ENCODE results near the gene CA11. TPM values are rescaled to one million over a fixed set of nuclear protein-coding genes. Genes with fewer than 3 reads are reported as not detected.

Gene CA11
- total and polyA plus RNA-seq, 9 of the 15 experiments (the other 6 are each of a cell fraction or from before 2014, with no cell fraction given) = 2.9 to 19.9 (median 8.3) TPM

DNA sequence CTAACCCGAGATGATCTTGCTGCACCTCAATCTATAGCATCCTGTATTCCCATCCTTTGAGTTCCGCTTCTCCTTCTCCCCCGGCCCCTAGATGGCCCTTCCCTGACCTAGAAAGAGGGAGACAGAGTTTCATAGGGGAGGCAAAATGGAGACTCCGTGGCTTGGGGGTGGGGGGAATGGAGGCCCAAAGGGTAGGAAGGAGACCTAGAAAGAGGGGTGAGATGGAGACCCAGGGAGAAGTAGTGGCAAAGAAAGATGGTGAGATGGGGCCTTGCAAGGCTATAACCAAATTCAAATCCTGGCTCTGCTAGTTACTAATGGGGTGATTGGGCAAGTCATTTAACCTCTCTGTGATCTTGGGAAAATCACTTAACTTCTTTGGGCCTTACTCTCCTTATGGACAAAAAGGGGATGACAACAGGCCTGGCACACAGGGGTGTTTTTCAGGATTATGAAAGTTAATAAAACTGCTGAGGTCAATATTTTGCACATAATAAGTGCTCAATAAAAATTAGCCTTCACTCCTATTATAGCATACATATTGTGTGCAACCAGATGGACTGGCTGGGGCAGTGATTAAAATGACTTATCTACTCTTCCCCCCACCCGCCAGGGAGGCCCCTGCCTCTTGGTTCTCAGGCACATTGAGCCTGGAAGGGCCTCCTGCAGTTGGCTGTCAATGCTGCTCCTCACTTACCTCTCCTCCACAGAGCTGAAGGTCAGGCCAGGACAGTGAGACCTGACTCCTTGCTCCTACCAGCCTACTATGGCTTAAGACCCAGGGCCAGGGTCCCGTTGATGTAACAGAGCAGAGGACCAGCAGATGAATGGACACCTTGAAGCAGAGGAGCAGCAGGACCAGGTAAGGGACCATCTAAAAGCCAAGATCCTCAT is 26.0 kb downstream of the CA11 start (continued):
- TF ChIP-seq NFATC3 (IDR thresholded peaks at IDR 0.05) (no peak), NBN (IDR thresholded peaks at IDR 0.05; ENCODE audit: low read depth) (no peak), MEF2D (tag; conservative IDR thresholded peaks at IDR 0.05; ENCODE audit: low read depth) (no peak), TCF3 (CRISPR knock-in tag; IDR thresholded peaks at IDR 0.05) (no peak), MCM3 (IDR thresholded peaks at IDR 0.05) (no peak), HCFC1 (IDR thresholded peaks at IDR 0.05; ENCODE audit: low read depth, low read length) (no peak), ZNF445 (CRISPR knock-in tag; IDR thresholded peaks at IDR 0.05; ENCODE audit: low read depth) (no peak), POLR2B (IDR thresholded peaks at IDR 0.05; ENCODE audit: low read depth, partially characterized antibody) (no peak), ZNF696 (CRISPR knock-in tag; conservative IDR thresholded peaks at IDR 0.05) (no peak), MYNN (IDR thresholded peaks at IDR 0.05) (no peak), MYNN (CRISPR knock-in tag; IDR thresholded peaks at IDR 0.05) (no peak), KLF16 (IDR thresholded peaks at IDR 0.05) (no peak)
- TF ChIP-seq, protein P1, sequence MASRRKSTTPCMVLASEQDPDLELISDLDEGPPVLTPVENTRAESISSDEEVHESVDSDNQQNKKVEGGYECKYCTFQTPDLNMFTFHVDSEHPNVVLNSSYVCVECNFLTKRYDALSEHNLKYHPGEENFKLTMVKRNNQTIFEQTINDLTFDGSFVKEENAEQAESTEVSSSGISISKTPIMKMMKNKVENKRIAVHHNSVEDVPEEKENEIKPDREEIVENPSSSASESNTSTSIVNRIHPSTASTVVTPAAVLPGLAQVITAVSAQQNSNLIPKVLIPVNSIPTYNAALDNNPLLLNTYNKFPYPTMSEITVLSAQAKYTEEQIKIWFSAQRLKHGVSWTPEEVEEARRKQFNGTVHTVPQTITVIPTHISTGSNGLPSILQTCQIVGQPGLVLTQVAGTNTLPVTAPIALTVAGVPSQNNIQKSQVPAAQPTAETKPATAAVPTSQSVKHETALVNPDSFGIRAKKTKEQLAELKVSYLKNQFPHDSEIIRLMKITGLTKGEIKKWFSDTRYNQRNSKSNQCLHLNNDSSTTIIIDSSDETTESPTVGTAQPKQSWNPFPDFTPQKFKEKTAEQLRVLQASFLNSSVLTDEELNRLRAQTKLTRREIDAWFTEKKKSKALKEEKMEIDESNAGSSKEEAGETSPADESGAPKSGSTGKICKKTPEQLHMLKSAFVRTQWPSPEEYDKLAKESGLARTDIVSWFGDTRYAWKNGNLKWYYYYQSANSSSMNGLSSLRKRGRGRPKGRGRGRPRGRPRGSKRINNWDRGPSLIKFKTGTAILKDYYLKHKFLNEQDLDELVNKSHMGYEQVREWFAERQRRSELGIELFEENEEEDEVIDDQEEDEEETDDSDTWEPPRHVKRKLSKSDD (conservative IDR thresholded peaks at IDR 0.05; ENCODE audit: low read length) = no peak
- TF ChIP-seq, protein P2, sequence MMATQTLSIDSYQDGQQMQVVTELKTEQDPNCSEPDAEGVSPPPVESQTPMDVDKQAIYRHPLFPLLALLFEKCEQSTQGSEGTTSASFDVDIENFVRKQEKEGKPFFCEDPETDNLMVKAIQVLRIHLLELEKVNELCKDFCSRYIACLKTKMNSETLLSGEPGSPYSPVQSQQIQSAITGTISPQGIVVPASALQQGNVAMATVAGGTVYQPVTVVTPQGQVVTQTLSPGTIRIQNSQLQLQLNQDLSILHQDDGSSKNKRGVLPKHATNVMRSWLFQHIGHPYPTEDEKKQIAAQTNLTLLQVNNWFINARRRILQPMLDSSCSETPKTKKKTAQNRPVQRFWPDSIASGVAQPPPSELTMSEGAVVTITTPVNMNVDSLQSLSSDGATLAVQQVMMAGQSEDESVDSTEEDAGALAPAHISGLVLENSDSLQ (IDR thresholded peaks at IDR 0.05) = no peak; the same call in 1 of the 2 replicates
- TF ChIP-seq, protein P3, sequence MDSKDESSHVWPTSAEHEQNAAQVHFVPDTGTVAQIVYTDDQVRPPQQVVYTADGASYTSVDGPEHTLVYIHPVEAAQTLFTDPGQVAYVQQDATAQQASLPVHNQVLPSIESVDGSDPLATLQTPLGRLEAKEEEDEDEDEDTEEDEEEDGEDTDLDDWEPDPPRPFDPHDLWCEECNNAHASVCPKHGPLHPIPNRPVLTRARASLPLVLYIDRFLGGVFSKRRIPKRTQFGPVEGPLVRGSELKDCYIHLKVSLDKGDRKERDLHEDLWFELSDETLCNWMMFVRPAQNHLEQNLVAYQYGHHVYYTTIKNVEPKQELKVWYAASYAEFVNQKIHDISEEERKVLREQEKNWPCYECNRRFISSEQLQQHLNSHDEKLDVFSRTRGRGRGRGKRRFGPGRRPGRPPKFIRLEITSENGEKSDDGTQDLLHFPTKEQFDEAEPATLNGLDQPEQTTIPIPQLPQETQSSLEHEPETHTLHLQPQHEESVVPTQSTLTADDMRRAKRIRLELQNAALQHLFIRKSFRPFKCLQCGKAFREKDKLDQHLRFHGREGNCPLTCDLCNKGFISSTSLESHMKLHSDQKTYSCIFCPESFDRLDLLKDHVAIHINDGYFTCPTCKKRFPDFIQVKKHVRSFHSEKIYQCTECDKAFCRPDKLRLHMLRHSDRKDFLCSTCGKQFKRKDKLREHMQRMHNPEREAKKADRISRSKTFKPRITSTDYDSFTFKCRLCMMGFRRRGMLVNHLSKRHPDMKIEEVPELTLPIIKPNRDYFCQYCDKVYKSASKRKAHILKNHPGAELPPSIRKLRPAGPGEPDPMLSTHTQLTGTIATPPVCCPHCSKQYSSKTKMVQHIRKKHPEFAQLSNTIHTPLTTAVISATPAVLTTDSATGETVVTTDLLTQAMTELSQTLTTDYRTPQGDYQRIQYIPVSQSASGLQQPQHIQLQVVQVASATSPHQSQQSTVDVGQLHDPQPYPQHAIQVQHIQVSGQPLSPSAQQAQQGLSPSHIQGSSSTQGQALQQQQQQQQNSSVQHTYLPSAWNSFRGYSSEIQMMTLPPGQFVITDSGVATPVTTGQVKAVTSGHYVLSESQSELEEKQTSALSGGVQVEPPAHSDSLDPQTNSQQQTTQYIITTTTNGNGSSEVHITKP (IDR thresholded peaks at IDR 0.05; ENCODE audit: partially characterized antibody) = peak; percentile 4

Measured in K562 (cell line).